HG02885 (cell line): ENCODE results near the gene PBX1.

ENCODE experiments used
- ATAC-seq: cut with Tn5 transposase; IDR thresholded peaks from one replicate; pipeline ENCODE4 v1.9.1; 2021; ENCODE audit warnings: mild to moderate bottlenecking; ENCODE audit not compliant: unreplicated experiment, poor library complexity

The PBX1 gene

GRCh38 chr1:164841702-164842465 is 282.9 kb downstream of the PBX1 start:
- no peak for ATAC-seq

GRCh38 chr1:164842870-164843269 is 283.9 kb downstream of the PBX1 start:
- ATAC-seq, result no peak

- ATAC-seq, result no peak
These were observed 284.9 kb downstream of the PBX1 start for GRCh38 chr1:164843743-164844500.

GRCh38 chr1:164846731-164847691 is 288.0 kb downstream of the PBX1 start:
- ATAC-seq, result no peak

- ATAC-seq, result no peak
These were observed 294.2 kb downstream of the PBX1 start for GRCh38 chr1:164853146-164853545.

- ATAC-seq, result no peak
These were observed 296.8 kb downstream of the PBX1 start for GRCh38 chr1:164855716-164856329.

GRCh38 chr1:164856381-164856780 is 297.4 kb downstream of the PBX1 start:
- no peak for ATAC-seq

GRCh38 chr1:164857439-164857838 is 298.5 kb downstream of the PBX1 start:
- no peak for ATAC-seq

GRCh38 chr1:164858096-164858632 is 299.2 kb downstream of the PBX1 start:
- no peak for ATAC-seq

GRCh38 chr1:164861632-164862031 is 302.6 kb downstream of the PBX1 start:
- no peak for ATAC-seq

GRCh38 chr1:164863056-164863455 is 304.1 kb downstream of the PBX1 start:
- no peak for ATAC-seq

- ATAC-seq, result no peak
These were observed 305.2 kb downstream of the PBX1 start for GRCh38 chr1:164864161-164864560.

- no peak for ATAC-seq
These were observed 306.4 kb downstream of the PBX1 start for GRCh38 chr1:164865385-164865784.

GRCh38 chr1:164867590-164867989 is 308.6 kb downstream of the PBX1 start:
- ATAC-seq, result no peak

GRCh38 chr1:164868990-164869389 is 310.0 kb downstream of the PBX1 start:
- ATAC-seq, result no peak

GRCh38 chr1:164875518-164875917 is 316.5 kb downstream of the PBX1 start:
- no peak for ATAC-seq

GRCh38 chr1:164876398-164877116 is 317.6 kb downstream of the PBX1 start:
- ATAC-seq, result no peak

- no peak for ATAC-seq
These were observed 321.2 kb downstream of the PBX1 start for GRCh38 chr1:164880199-164880598.

GRCh38 chr1:164880644-164881043 is 321.7 kb downstream of the PBX1 start:
- ATAC-seq, result no peak
